GM12878 (cell line): ENCODE results near the gene LINGO1. TPM values are rescaled to one million over a fixed set of nuclear protein-coding genes. Genes with fewer than 3 reads are reported as not detected.

Experiments
- ATAC-seq: fragments of 200-7000 bp; cut with Tn5 transposase; 3 replicates; pipeline ENCODE4 v1.9.1; 2020; ENCODE audit warnings: mild to moderate bottlenecking, moderate library complexity
- BruUV-seq: library from RNA; stranded (reverse); fragments of 400-500 nt; replicated peaks from 2 replicates; lab custom pipeline; 2021; lab: Mats Ljungman, UMichigan
- CTCF ChIA-PET: fragments of 300-600 bp; sonication (Branson Sonifier 250); formaldehyde crosslinking; extraction: SDS; loops from one replicate; lab custom pipeline; 2021; ENCODE audit warnings: inconsistent platforms; lab: Yijun Ruan, JAX
- POLR2A ChIA-PET: fragments of 350-600 bp; formaldehyde crosslinking; extraction: SDS; loops from one replicate; lab custom pipeline; 2021; ENCODE audit warnings: inconsistent platforms; lab: Charles Lee
- RAD21 ChIA-PET: fragments of 300-600 bp; sonication (Branson Sonifier 250); formaldehyde crosslinking; loops from one replicate; lab custom pipeline; 2023; ENCODE audit warnings: antibody characterized with exemption; ENCODE audit not compliant: unreplicated experiment; lab: Charles Lee
- SMC1A ChIA-PET: fragments of 300-600 bp; sonication (Branson Sonifier 250); formaldehyde crosslinking; loops from one replicate; lab custom pipeline; 2023; ENCODE audit not compliant: unreplicated experiment, uncharacterized antibody; lab: Charles Lee
- DNase-seq: peaks from one replicate; pipeline ENCODE4 v3.0.0-alpha.2; 2011; ENCODE audit warnings: low read depth, low spot score
- FAIRE-seq: peaks from 3 replicates; lab custom pipeline; 2011; peaks lifted over from hg19 to GRCh38; lab: Jason Lieb, UNC
- H2AFZ ChIP-seq: 2 replicates; pipeline ENCODE4 v1.6.0; 2011; ENCODE audit warnings: low read depth, low read length, control low read depth; ENCODE audit not compliant: control insufficient read depth
- H3K27ac ChIP-seq: 2 replicates; pipeline ENCODE4 v1.5.1; 2011; ENCODE audit warnings: control low read depth; ENCODE audit not compliant: control insufficient read depth, insufficient read depth
- H3K27me3 ChIP-seq, 2 experiments: replicated peaks in 1 of 2; 2 replicates each; pipeline versions ENCODE4 v1.6.0 to v1.6.1; 2011; ENCODE audit warnings: low read length in 1 of 2; ENCODE audit not compliant: control insufficient read depth in 2 of 2, insufficient read depth in 2 of 2
- H3K36me3 ChIP-seq, 2 experiments: 2 replicates each; pipeline ENCODE4 v1.5.1; 2011; ENCODE audit warnings: low read length in 1 of 2; ENCODE audit not compliant: control insufficient read depth in 2 of 2, insufficient read depth in 2 of 2
- H3K4me1 ChIP-seq: 2 replicates; pipeline ENCODE4 v1.6.1; 2011; ENCODE audit warnings: mild to moderate bottlenecking, low read length, moderate library complexity, mixed read lengths; ENCODE audit not compliant: control insufficient read depth, insufficient read depth
- H3K4me2 ChIP-seq: 2 replicates; pipeline ENCODE4 v1.6.0; 2011; ENCODE audit warnings: control low read depth; ENCODE audit not compliant: control insufficient read depth, insufficient read depth
- H3K4me3 ChIP-seq: fragments of 200-600 bp; sonication (generic); 2 replicates; pipeline ENCODE4 v1.5.1; 2016
- H3K79me2 ChIP-seq: 2 replicates; pipeline ENCODE4 v1.6.0; 2011; ENCODE audit warnings: low read length; ENCODE audit not compliant: control insufficient read depth, insufficient read depth
- H3K9ac ChIP-seq: 2 replicates; pipeline ENCODE4 v1.8.0; 2011; ENCODE audit warnings: low read length, control low read depth, mixed read lengths; ENCODE audit not compliant: control insufficient read depth, insufficient read depth
- H3K9me3 ChIP-seq: replicated peaks from 3 replicates; pipeline ENCODE4 v1.5.1; 2011; ENCODE audit warnings: mild to moderate bottlenecking, low read length; ENCODE audit not compliant: control insufficient read depth, insufficient read depth
- H4K20me1 ChIP-seq: 2 replicates; pipeline ENCODE4 v1.6.0; 2011; ENCODE audit not compliant: control insufficient read depth, insufficient read depth
- CBX3 ChIP-seq: fragments of 200-600 bp; sonication (generic); IDR thresholded peaks from 2 replicates; pipeline ENCODE4 v1.6.1; 2016; ENCODE audit warnings: low read depth, borderline replicate concordance
- CHD2 ChIP-seq: IDR thresholded peaks from 2 replicates; pipeline ENCODE4 v1.6.1; 2011; ENCODE audit warnings: low read depth, low read length, improper control_type of control experiment, borderline replicate concordance
- NR2F1 ChIP-seq: fragments of 450-650 bp; conservative IDR thresholded peaks from 2 replicates; pipeline ENCODE4 v1.6.1; 2017; ENCODE audit warnings: mild to moderate bottlenecking
- RBBP5 ChIP-seq: fragments of 200-600 bp; sonication (generic); conservative IDR thresholded peaks from 2 replicates; pipeline ENCODE4 v1.6.1; 2016
- RELA ChIP-seq: fragments of 450-650 bp; IDR thresholded peaks from 2 replicates; pipeline ENCODE4 v1.8.0; 2014; ENCODE audit warnings: borderline replicate concordance; ENCODE audit not compliant: partially characterized antibody
- SIN3A ChIP-seq: IDR thresholded peaks from 2 replicates; pipeline ENCODE4 v1.6.1; 2012; ENCODE audit warnings: low read depth, low read length, improper control_type of control experiment
- SMAD5 ChIP-seq: IDR thresholded peaks from 2 replicates; pipeline ENCODE4 v1.6.1; 2016; ENCODE audit warnings: antibody characterized with exemption, low read depth
- WGBS: methylation state at CpG from one replicate; pipeline ENCODE4 v1.1.6; 2016; ENCODE audit warnings: low lambda C conversion rate; ENCODE audit not compliant: insufficient replicate concordance, insufficient coverage; ENCODE audit errors: missing lambda C conversion rate; 5-methylcytosine and 5-hydroxymethylcytosine counted together
- in situ Hi-C: fragments of 300-500 bp; cut with MboI; formaldehyde crosslinking; loops from 9 replicates; pipeline ENCODE4 v1.14.3; 2018; ENCODE audit warnings: mixed read lengths
- intact Hi-C: fragments of 100-400 bp; cut with micrococcal nuclease; formaldehyde crosslinking; loops from one replicate; pipeline ENCODE4 v1.14.2; 2022; ENCODE audit not compliant: unreplicated experiment
- polyA plus RNA-seq, 11 experiments: library from polyadenylated mRNA; depleted of rRNA in 4 of 11; unstranded in 6 of 11; stranded (reverse) in 5 of 11; fragments of >200 nt; fragmentation: Nextera tagmentation in 4 of 11; fragmentation: Illumina TruSeq in 1 of 11; extraction: Ambion mirVana in 4 of 11; extraction: Trizol in 1 of 11; gene quantifications; 1 replicate in 1 of 11; 2 replicates in 10 of 11; pipeline versions ENCODE4 v1.2.1 to v1.2.3, GENCODE V29; 2011 to 2016; ENCODE audit warnings: inconsistent platforms in 2 of 11, missing spikeins in 2 of 11, low read depth in 1 of 11
- total RNA-seq, 4 experiments: library from RNA; depleted of rRNA in 3 of 4; stranded (reverse); fragments of >200 nt in 3 of 4; fragmentation: Illumina TruSeq in 1 of 4; extraction: Trizol in 1 of 4; gene quantifications; 2 replicates each; pipeline versions ENCODE4 v1.2.1 to v1.2.3, GENCODE V29; 2013 to 2021
- TF ChIP-seq, protein P1 (sequence below): fragments of 450-650 bp; IDR thresholded peaks from 2 replicates; pipeline ENCODE4 v1.6.1; 2017; ENCODE audit warnings: mild to moderate bottlenecking

LINGO1 gene
- total and polyA plus RNA-seq, 10 of the 15 experiments (the other 5 are each of a cell fraction or from before 2014, with no cell fraction given): 0.04 to 3.9 (median 0.17) TPM; not detected in 6

DNA sequence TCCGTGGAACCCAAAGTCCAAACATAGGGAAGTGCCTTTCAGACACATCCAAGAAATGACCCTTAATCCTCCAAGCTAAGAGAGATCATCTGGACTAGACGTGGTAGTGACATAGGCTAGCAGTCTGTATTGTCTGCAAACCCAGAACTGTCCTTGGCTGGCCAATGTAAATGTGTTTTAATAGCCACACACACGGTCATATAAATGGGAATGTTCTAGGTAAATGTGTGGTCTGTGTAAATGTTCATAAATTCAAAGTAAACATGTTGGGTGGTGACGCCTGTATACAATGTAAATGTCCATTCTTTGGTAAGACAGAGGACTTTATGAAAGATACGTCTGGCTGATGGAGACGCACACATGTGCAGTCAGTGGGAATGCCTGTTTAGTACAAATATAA lies 16.3 kb upstream of the LINGO1 start:
- Histone ChIP-seq H3K27me3 (peaks cover 0 to 2% of the 10 kb centered on the region in 2 experiments; a peak in 2 of 4 replicates), H3K36me3 (no peaks in the 10 kb centered on the region), H3K27ac (no peak overlapping the region), H3K9me3 (no peaks in the 10 kb centered on the region), H3K4me3 (no peak overlapping the region), H3K4me2 (no peak overlapping the region), H4K20me1 (no peaks in the 10 kb centered on the region), H3K4me1 (no peaks in the 10 kb centered on the region), H3K79me2 (no peaks in the 10 kb centered on the region), H3K9ac (no peak overlapping the region), H2AFZ (no peak overlapping the region)
- no peak for DNase-seq
- no peak for ATAC-seq
- no TSS peak for BruUV-seq
- TF ChIP-seq, protein P1, sequence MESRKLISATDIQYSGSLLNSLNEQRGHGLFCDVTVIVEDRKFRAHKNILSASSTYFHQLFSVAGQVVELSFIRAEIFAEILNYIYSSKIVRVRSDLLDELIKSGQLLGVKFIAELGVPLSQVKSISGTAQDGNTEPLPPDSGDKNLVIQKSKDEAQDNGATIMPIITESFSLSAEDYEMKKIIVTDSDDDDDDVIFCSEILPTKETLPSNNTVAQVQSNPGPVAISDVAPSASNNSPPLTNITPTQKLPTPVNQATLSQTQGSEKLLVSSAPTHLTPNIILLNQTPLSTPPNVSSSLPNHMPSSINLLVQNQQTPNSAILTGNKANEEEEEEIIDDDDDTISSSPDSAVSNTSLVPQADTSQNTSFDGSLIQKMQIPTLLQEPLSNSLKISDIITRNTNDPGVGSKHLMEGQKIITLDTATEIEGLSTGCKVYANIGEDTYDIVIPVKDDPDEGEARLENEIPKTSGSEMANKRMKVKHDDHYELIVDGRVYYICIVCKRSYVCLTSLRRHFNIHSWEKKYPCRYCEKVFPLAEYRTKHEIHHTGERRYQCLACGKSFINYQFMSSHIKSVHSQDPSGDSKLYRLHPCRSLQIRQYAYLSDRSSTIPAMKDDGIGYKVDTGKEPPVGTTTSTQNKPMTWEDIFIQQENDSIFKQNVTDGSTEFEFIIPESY: no peak
- TF ChIP-seq NR2F1 (no peak), SMAD5 (no peak)
- no peak for FAIRE-seq
- SMC1A ChIA-PET: interaction anchor here (0.5 kb wide), 1 partner anchor 79 kb away, joined by 3 read pairs; no protein-coding TSS in a partner anchor
- intact Hi-C loops (no loop called here), in situ Hi-C loops (loop anchor here (25.0 kb wide), 1 partner anchor 163 kb away; no protein-coding TSS in a partner anchor)
- 18% methylated on average over 6 of the region's 6 CpGs for WGBS
- POLR2A ChIA-PET: no interaction called here
- CTCF ChIA-PET: interaction anchor here (1.4 kb wide), 1 partner anchor 226 kb away, joined by 5 read pairs; no protein-coding TSS in a partner anchor
- RAD21 ChIA-PET: no interaction called here

DNA sequence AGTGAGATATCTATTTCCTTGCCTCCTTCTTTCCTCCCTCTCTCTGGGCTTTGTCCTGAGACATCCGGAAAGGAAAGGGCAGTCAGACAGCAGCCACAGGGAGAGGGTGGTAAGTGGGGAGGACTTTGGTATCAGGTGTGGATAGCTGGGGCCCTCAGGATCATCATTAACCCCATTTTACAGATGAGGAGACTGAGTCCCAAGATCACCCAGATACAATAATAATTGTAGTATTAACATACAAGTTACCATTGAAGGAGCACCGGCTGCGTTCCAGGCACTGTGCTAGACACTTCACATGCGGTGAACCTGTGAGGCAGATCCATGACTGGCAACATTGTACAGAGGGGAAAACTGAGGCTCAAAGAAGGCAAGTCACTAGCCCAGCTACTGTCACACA lies 15.2 kb upstream of the LINGO1 start:
- Histone ChIP-seq H3K9me3 (no peaks in the 10 kb centered on the region), H3K4me3 (no peak overlapping the region), H3K4me2 (no peak overlapping the region), H3K27ac (no peak overlapping the region), H3K4me1 (no peaks in the 10 kb centered on the region), H3K27me3 (peaks cover 0 to under 1% of the 10 kb centered on the region in 2 experiments; a peak in 2 of 4 replicates), H3K79me2 (no peaks in the 10 kb centered on the region), H3K36me3 (no peaks in the 10 kb centered on the region), H4K20me1 (no peaks in the 10 kb centered on the region), H3K9ac (no peak overlapping the region), H2AFZ (no peak overlapping the region)
- ChIA-PET CTCF (interaction anchor here (1.4 kb wide), 1 partner anchor 227 kb away, joined by 5 read pairs; no protein-coding TSS in a partner anchor), POLR2A (no interaction called here), RAD21 (no interaction called here), SMC1A (interaction anchor here (0.7 kb wide), 1 partner anchor 46 kb away, joined by 3 read pairs; no protein-coding TSS in a partner anchor)
- in situ Hi-C loops (loop anchor here (25.0 kb wide), 1 partner anchor 164 kb away; no protein-coding TSS in a partner anchor), intact Hi-C loops (no loop called here)
- 47% methylated on average over 4 of the region's 4 CpGs for WGBS
- TF ChIP-seq RBBP5 (no peak), CBX3 (no peak), RELA (no peak), CHD2 (no peak), SIN3A (no peak)
- no TSS peak for BruUV-seq
- no peak for ATAC-seq
- DNase-seq: no peak
- FAIRE-seq: no peak
